Measurements from ENCODE around the gene PCNA. TPM values are rescaled to one million over a fixed set of nuclear protein-coding genes. Genes with fewer than 3 reads are reported as not detected.

PCNA gene
- total RNA-seq, 4 donors from 2014 or later: 43.0 to 112 (median 59.6) TPM

DNA sequence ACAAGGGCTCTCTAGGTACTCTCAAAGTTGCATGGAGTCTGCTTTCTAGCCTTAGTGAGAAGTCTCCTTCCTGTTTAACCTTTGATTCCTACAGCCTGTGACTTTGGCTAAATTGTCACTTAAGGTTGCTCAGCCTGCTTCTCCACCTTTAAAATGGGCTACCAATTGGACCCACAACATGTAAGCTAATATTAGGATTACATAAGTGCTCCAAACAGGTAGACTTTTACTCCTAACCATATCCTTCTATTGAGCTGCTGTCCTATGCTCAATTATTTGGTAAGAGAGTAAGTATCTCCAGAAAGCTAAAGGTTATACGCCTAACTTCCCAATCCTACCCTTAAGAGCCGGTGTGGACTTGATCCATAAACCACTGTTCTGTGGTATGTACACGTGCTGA lies 2.9 kb downstream of the PCNA start:
- Histone ChIP-seq H3K4me1 (peaks cover 5 to 9% of the 10 kb centered on the region in 2 donors), H3K27ac (no peak overlapping the region), H3K36me3 (no peaks in the 10 kb centered on the region), H3K4me3 (no peak overlapping the region), H3K27me3 (no peaks in the 10 kb centered on the region), H3K9me3 (no peaks in the 10 kb centered on the region)
- intact Hi-C loops (cut with DNase I; ENCODE audit: low total_unique reads): no loop called here
- no peak for TF ChIP-seq POLR2A (IDR thresholded peaks at IDR 0.05)
- TF ChIP-seq, protein P1, sequence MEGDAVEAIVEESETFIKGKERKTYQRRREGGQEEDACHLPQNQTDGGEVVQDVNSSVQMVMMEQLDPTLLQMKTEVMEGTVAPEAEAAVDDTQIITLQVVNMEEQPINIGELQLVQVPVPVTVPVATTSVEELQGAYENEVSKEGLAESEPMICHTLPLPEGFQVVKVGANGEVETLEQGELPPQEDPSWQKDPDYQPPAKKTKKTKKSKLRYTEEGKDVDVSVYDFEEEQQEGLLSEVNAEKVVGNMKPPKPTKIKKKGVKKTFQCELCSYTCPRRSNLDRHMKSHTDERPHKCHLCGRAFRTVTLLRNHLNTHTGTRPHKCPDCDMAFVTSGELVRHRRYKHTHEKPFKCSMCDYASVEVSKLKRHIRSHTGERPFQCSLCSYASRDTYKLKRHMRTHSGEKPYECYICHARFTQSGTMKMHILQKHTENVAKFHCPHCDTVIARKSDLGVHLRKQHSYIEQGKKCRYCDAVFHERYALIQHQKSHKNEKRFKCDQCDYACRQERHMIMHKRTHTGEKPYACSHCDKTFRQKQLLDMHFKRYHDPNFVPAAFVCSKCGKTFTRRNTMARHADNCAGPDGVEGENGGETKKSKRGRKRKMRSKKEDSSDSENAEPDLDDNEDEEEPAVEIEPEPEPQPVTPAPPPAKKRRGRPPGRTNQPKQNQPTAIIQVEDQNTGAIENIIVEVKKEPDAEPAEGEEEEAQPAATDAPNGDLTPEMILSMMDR (IDR thresholded peaks at IDR 0.05): no peak
- DNase-seq: no peak

DNA sequence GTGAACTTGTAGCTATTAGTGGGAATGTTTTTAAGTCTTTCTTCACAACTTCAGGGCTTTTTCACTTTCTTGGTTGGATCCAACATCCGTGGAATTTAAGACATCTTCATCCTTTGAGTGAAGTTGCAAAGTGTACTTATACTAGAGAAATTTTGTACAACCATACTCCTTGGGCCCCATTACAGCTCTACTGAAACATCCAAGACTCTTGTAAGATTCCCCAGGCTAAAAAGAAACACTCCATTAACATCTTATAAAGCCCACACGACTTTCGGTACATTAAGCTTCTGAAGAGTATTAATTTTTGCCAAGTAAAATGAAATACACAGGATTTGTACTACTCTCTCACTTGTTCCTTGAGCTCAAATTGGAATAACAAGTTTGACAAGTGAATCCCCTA lies 5.4 kb downstream of the PCNA start:
- TF ChIP-seq, protein P1 (IDR thresholded peaks at IDR 0.05): no peak
- no peak for TF ChIP-seq POLR2A (IDR thresholded peaks at IDR 0.05)
- H3K4me3 ChIP-seq: no peak overlapping the region

DNA sequence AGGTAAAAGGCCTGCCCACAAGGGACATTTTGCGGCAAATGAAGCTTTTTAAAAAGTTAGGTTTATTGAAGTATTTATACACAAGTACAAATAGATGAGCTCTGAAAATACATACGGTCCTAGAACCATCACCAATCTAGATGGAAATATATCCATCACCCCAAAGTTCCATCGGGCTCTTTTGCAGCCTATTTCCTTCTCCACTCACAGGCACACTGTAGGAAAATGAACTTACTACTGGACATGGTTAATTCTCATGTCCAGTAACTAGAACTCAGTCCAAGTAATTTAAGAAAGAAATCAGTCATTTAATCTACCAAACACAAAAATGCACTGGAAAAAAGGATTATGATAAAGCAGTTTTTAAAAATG lies 6.2 kb downstream of the PCNA start:
- peak overlapping the region; percentile 87 to 96 for H3K4me3 ChIP-seq
- intact Hi-C loops (cut with DNase I; ENCODE audit: low total_unique reads): no loop called here
- H3K9me3 ChIP-seq: no peaks in the 10 kb centered on the region
- peaks cover 5 to 8% of the 10 kb centered on the region in 2 donors for H3K4me1 ChIP-seq
- TF ChIP-seq POLR2A (IDR thresholded peaks at IDR 0.05): no peak
- TF ChIP-seq, protein P1 (IDR thresholded peaks at IDR 0.05): no peak
- no peaks in the 10 kb centered on the region for H3K36me3 ChIP-seq
- no peaks in the 10 kb centered on the region for H3K27me3 ChIP-seq
- no peak for DNase-seq
- peak overlapping the region; percentile 80 to 93 for H3K27ac ChIP-seq

More for the DNA sequence above, 5.4 kb downstream of the PCNA start:
- no peaks in the 10 kb centered on the region for H3K36me3 ChIP-seq
- no peak overlapping the region for H3K27ac ChIP-seq
- H3K27me3 ChIP-seq: no peaks in the 10 kb centered on the region
- DNase-seq: no peak
- no peaks in the 10 kb centered on the region for H3K9me3 ChIP-seq
- H3K4me1 ChIP-seq: peaks cover 5 to 12% of the 10 kb centered on the region in 2 donors
- intact Hi-C loops (cut with DNase I; ENCODE audit: low total_unique reads): no loop called here

DNA sequence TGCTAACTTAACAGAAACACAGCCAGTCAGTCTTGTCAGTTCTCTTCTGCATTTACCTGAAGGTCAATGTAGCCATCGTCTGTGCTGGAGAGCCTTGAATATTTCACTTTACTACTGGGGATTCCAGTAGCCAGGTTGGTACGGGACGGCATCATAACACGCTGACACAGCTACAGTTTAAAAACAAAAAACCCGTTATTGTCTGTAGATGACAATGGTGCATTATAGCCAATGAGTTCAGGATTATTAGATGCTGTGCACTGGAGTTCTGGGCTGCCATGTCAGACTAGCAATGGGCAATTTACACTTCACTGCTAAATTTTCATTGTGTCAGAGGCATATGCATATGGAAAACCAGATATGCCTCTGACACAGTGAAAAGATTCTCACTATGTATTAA lies 10.5 kb downstream of the PCNA start:
- no peaks in the 10 kb centered on the region for H3K36me3 ChIP-seq
- H3K27me3 ChIP-seq: no peaks in the 10 kb centered on the region
- peaks cover 0 to 3% of the 10 kb centered on the region in 2 donors for H3K4me1 ChIP-seq
- intact Hi-C loops (cut with DNase I; ENCODE audit: low total_unique reads): no loop called here
- no peak overlapping the region for H3K4me3 ChIP-seq
- H3K27ac ChIP-seq: no peak overlapping the region
- DNase-seq: no peak
- no peak for TF ChIP-seq POLR2A (IDR thresholded peaks at IDR 0.05)
- TF ChIP-seq, protein P1 (IDR thresholded peaks at IDR 0.05): no peak
- no peaks in the 10 kb centered on the region for H3K9me3 ChIP-seq

DNA sequence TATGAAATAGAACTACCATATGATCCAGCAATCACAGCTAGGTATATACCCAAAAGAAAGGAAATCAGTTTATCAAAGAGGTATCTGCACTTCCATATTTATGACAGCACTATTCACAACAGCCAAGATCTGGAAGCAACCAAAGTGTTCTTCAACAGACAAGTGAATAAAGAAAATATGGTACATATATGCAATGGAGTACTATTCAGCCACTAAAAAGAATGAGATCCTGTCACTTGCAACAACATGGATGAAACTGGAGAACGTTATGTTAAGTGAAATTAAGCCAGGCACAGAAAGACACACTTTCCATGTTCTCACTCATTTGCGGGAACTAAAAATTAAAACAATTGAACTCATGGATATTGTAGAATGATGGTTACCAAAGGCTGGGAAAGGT lies 15.3 kb downstream of the PCNA start:
- H3K9me3 ChIP-seq: no peaks in the 10 kb centered on the region
- DNase-seq: no peak
- TF ChIP-seq POLR2A (IDR thresholded peaks at IDR 0.05): no peak
- TF ChIP-seq, protein P1 (IDR thresholded peaks at IDR 0.05): no peak
- no peaks in the 10 kb centered on the region for H3K27me3 ChIP-seq
- H3K27ac ChIP-seq: no peak overlapping the region
- H3K36me3 ChIP-seq: no peaks in the 10 kb centered on the region
- no peaks in the 10 kb centered on the region for H3K4me1 ChIP-seq
- intact Hi-C loops (cut with DNase I; ENCODE audit: low total_unique reads): no loop called here
- no peak overlapping the region for H3K4me3 ChIP-seq

Data from uterus (tissue), 4 donors.